Measurements from ENCODE around the gene ZMYND15.

Gene ZMYND15

DNA sequence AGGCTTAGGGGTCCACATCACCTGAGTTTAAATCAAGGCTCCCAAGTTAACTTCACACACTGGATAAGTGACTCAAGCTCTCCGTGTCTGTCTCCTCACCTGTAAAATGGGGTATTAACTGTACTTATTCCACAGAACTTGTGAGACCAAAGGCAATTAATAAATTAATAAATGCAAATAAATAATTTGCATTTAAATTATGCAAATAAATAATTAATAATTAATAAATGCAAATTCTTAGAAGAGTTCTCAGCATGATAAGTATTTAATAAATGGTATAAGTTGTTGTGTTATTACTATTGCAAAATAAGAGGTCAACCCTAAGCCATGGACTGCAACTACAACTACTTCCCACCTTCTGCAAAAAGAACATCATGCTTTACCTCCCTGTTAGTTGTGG, 13.8 kb downstream of the ZMYND15 start:
- Histone ChIP-seq H4K8ac (ENCODE audit: low read depth, low read length) (no peak overlapping the region), H2BK120ac (ENCODE audit: low read depth, low read length) (no peak overlapping the region), H3K4me2 (ENCODE audit: insufficient read depth, low read length, poor library complexity, severe bottlenecking) (no peak overlapping the region), H3K4me1 (ENCODE audit: control insufficient read depth in 2 of 2, insufficient read depth in 1 of 2, low read depth in 1 of 2, low read length in 2 of 2) (no peaks in the 10 kb centered on the region), H3K27ac (replicated peaks; ENCODE audit: low read length) (no peak overlapping the region), H3K23ac (ENCODE audit: low read depth, low read length, poor library complexity) (no peak overlapping the region), H3K9ac (ENCODE audit: low read depth, low read length, poor library complexity) (no peak overlapping the region), H3K79me1 (ENCODE audit: low read depth, low read length) (no peaks in the 10 kb centered on the region), H2BK15ac (ENCODE audit: low read length) (no peak overlapping the region), H3K14ac (ENCODE audit: low read length) (no peak overlapping the region), H3K4ac (ENCODE audit: low read length) (no peak overlapping the region), H3K9me3 (replicated peaks in 1 of 2; ENCODE audit: control insufficient read depth in 2 of 2, insufficient read depth in 1 of 2, low read depth in 1 of 2, low read length in 2 of 2) (no peaks in the 10 kb centered on the region), H3K27me3 (ENCODE audit: control insufficient read depth in 3 of 3, insufficient read depth in 3 of 3, low read depth in 1 of 3, low read length in 3 of 3) (peaks cover 0 to 29% (median 0%) of the 10 kb centered on the region in 3 experiments), H2AFZ (ENCODE audit: low read length) (no peak overlapping the region), H2AK5ac (ENCODE audit: low read depth, low read length) (no peak overlapping the region), H2BK12ac (ENCODE audit: low read length) (no peak overlapping the region), H3K18ac (ENCODE audit: low read length) (no peak overlapping the region), H3K4me3 (ENCODE audit: low read length in 2 of 2) (no peak overlapping the region), H3K36me3 (replicated peaks in 1 of 2; ENCODE audit: control insufficient read depth in 2 of 2, insufficient read depth in 2 of 2, low read length in 2 of 2) (no peaks in the 10 kb centered on the region), H2BK5ac (ENCODE audit: low read length) (no peak overlapping the region), H4K91ac (ENCODE audit: low read depth, low read length, poor library complexity) (no peak overlapping the region)
- no peak for DNase-seq (ENCODE audit: low spot score)
- no CpG with 5 or more reads among the region's 1 CpG for WGBS, 2 donors (ENCODE audit: extremely low coverage in 2 of 2, insufficient read length in 2 of 2, insufficient replicate concordance in 1 of 2)

DNA sequence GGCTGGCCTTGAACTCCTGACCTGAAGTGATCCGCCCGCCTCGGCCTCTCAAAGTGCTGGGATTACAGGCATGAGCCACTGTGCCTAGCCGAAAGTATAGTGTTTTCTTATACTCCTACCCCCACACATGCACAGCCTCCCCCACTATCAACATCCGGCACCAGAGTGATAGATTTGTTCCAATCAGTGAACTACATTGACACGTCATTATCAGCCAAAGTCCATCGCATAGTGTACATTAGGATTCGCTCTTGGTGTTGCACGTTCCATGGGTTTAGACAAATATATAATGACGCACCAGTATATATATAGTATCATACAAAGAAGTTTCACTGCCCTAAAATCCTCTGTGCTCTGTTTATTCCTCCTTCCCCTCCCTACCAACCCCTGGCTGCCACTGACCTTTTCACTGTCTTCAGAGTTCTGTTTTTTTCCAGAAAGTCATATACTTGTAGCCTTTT, 20.2 kb downstream of the ZMYND15 start:
- Histone ChIP-seq H3K4me2 (ENCODE audit: insufficient read depth, low read length, poor library complexity, severe bottlenecking) (no peak overlapping the region), H2BK15ac (ENCODE audit: low read length) (no peak overlapping the region), H3K9ac (ENCODE audit: low read depth, low read length, poor library complexity) (no peak overlapping the region), H2BK5ac (ENCODE audit: low read length) (no peak overlapping the region), H3K36me3 (replicated peaks in 1 of 2; ENCODE audit: control insufficient read depth in 2 of 2, insufficient read depth in 2 of 2, low read length in 2 of 2) (no peaks in the 10 kb centered on the region), H2AFZ (ENCODE audit: low read length) (no peak overlapping the region), H2BK12ac (ENCODE audit: low read length) (no peak overlapping the region), H3K14ac (ENCODE audit: low read length) (no peak overlapping the region), H4K8ac (ENCODE audit: low read depth, low read length) (no peak overlapping the region), H2AK5ac (ENCODE audit: low read depth, low read length) (no peak overlapping the region), H3K79me1 (ENCODE audit: low read depth, low read length) (no peaks in the 10 kb centered on the region), H3K4me3 (ENCODE audit: low read length in 2 of 2) (no peak overlapping the region), H3K23ac (ENCODE audit: low read depth, low read length, poor library complexity) (no peak overlapping the region), H4K91ac (ENCODE audit: low read depth, low read length, poor library complexity) (no peak overlapping the region), H3K27ac (replicated peaks; ENCODE audit: low read length) (no peak overlapping the region), H2BK120ac (ENCODE audit: low read depth, low read length) (no peak overlapping the region), H3K4ac (ENCODE audit: low read length) (no peak overlapping the region), H3K18ac (ENCODE audit: low read length) (no peak overlapping the region), H3K9me3 (replicated peaks in 1 of 2; ENCODE audit: control insufficient read depth in 2 of 2, insufficient read depth in 1 of 2, low read depth in 1 of 2, low read length in 2 of 2) (no peaks in the 10 kb centered on the region), H3K27me3 (ENCODE audit: control insufficient read depth in 3 of 3, insufficient read depth in 3 of 3, low read depth in 1 of 3, low read length in 3 of 3) (peaks cover 0 to 24% (median 0%) of the 10 kb centered on the region in 3 experiments), H3K4me1 (ENCODE audit: control insufficient read depth in 2 of 2, insufficient read depth in 1 of 2, low read depth in 1 of 2, low read length in 2 of 2) (no peaks in the 10 kb centered on the region)
- DNase-seq (ENCODE audit: low spot score), result no peak
- WGBS, 2 donors (ENCODE audit: extremely low coverage in 2 of 2, insufficient read length in 2 of 2, insufficient replicate concordance in 1 of 2), result no CpG with 5 or more reads among the region's 10 CpGs

DNA sequence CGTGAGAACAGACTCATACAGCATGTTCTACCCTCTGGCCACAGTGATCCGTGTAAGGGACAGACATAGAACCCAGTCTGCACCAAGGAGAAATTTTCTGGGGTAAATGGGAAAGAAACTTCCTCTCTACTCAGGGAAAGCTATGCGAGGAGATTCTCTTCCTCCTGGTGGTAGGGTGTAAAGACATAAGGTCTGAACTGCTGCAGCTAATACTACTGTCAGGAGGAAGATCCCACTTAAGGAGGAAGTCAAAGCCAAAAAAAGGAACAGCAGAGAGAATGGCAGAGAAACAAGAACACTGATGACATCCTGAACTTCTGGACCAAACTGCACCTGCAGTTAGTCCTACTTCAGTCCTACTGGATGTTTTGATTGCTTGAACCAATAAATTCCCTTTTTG, 25.0 kb downstream of the ZMYND15 start:
- Histone ChIP-seq H3K27me3 (ENCODE audit: control insufficient read depth in 3 of 3, insufficient read depth in 3 of 3, low read depth in 1 of 3, low read length in 3 of 3) (peaks cover 0 to 12% (median 0%) of the 10 kb centered on the region in 3 experiments), H3K4ac (ENCODE audit: low read length) (no peak overlapping the region), H3K36me3 (replicated peaks in 1 of 2; ENCODE audit: control insufficient read depth in 2 of 2, insufficient read depth in 2 of 2, low read length in 2 of 2) (no peaks in the 10 kb centered on the region), H3K79me1 (ENCODE audit: low read depth, low read length) (no peaks in the 10 kb centered on the region), H3K4me3 (ENCODE audit: low read length in 2 of 2) (no peak overlapping the region), H2BK12ac (ENCODE audit: low read length) (no peak overlapping the region), H4K8ac (ENCODE audit: low read depth, low read length) (no peak overlapping the region), H2AK5ac (ENCODE audit: low read depth, low read length) (no peak overlapping the region), H3K18ac (ENCODE audit: low read length) (no peak overlapping the region), H3K4me2 (ENCODE audit: insufficient read depth, low read length, poor library complexity, severe bottlenecking) (no peak overlapping the region), H3K9me3 (replicated peaks in 1 of 2; ENCODE audit: control insufficient read depth in 2 of 2, insufficient read depth in 1 of 2, low read depth in 1 of 2, low read length in 2 of 2) (no peaks in the 10 kb centered on the region), H2BK120ac (ENCODE audit: low read depth, low read length) (no peak overlapping the region), H4K91ac (ENCODE audit: low read depth, low read length, poor library complexity) (no peak overlapping the region), H2BK5ac (ENCODE audit: low read length) (no peak overlapping the region), H2BK15ac (ENCODE audit: low read length) (no peak overlapping the region), H2AFZ (ENCODE audit: low read length) (no peak overlapping the region), H3K23ac (ENCODE audit: low read depth, low read length, poor library complexity) (no peak overlapping the region), H3K27ac (replicated peaks; ENCODE audit: low read length) (no peak overlapping the region), H3K4me1 (ENCODE audit: control insufficient read depth in 2 of 2, insufficient read depth in 1 of 2, low read depth in 1 of 2, low read length in 2 of 2) (no peaks in the 10 kb centered on the region), H3K14ac (ENCODE audit: low read length) (no peak overlapping the region), H3K9ac (ENCODE audit: low read depth, low read length, poor library complexity) (no peak overlapping the region)
- DNase-seq (ENCODE audit: low spot score), result no peak
- no CpG with 5 or more reads among the region's 3 CpGs for WGBS, 2 donors (ENCODE audit: extremely low coverage in 2 of 2, insufficient read length in 2 of 2, insufficient replicate concordance in 1 of 2)

GRCh38 chr17:4766201-4766600, 26.6 kb downstream of the ZMYND15 start:
- H3K79me1 ChIP-seq (ENCODE audit: low read depth, low read length), result no peaks in the 10 kb centered on the region
- H2AFZ ChIP-seq (ENCODE audit: low read length), result no peak overlapping the region
- no peak overlapping the region for H3K4ac ChIP-seq (ENCODE audit: low read length)
- H2AK5ac ChIP-seq (ENCODE audit: low read depth, low read length), result no peak overlapping the region
- no peak overlapping the region for H4K91ac ChIP-seq (ENCODE audit: low read depth, low read length, poor library complexity)
- peaks cover 0 to 12% (median 0%) of the 10 kb centered on the region in 3 experiments for H3K27me3 ChIP-seq (ENCODE audit: control insufficient read depth in 3 of 3, insufficient read depth in 3 of 3, low read depth in 1 of 3, low read length in 3 of 3)
- H2BK5ac ChIP-seq (ENCODE audit: low read length), result no peak overlapping the region
- no peak overlapping the region for H3K23ac ChIP-seq (ENCODE audit: low read depth, low read length, poor library complexity)
- H3K4me1 ChIP-seq (ENCODE audit: control insufficient read depth in 2 of 2, insufficient read depth in 1 of 2, low read depth in 1 of 2, low read length in 2 of 2), result no peaks in the 10 kb centered on the region
- WGBS, 2 donors (ENCODE audit: extremely low coverage in 2 of 2, insufficient read length in 2 of 2, insufficient replicate concordance in 1 of 2), result no CpG with 5 or more reads among the region's 3 CpGs
- no peak overlapping the region for H2BK15ac ChIP-seq (ENCODE audit: low read length)
- no peak overlapping the region for H3K4me2 ChIP-seq (ENCODE audit: insufficient read depth, low read length, poor library complexity, severe bottlenecking)
- no peak overlapping the region for H3K18ac ChIP-seq (ENCODE audit: low read length)
- H3K4me3 ChIP-seq (ENCODE audit: low read length in 2 of 2), result no peak overlapping the region
- no peak overlapping the region for H2BK12ac ChIP-seq (ENCODE audit: low read length)
- H3K9ac ChIP-seq (ENCODE audit: low read depth, low read length, poor library complexity), result no peak overlapping the region
- H3K36me3 ChIP-seq (replicated peaks in 1 of 2; ENCODE audit: control insufficient read depth in 2 of 2, insufficient read depth in 2 of 2, low read length in 2 of 2), result no peaks in the 10 kb centered on the region
- no peak overlapping the region for H3K14ac ChIP-seq (ENCODE audit: low read length)
- no peak for DNase-seq (ENCODE audit: low spot score)
- H3K9me3 ChIP-seq (replicated peaks in 1 of 2; ENCODE audit: control insufficient read depth in 2 of 2, insufficient read depth in 1 of 2, low read depth in 1 of 2, low read length in 2 of 2), result no peaks in the 10 kb centered on the region
- H4K8ac ChIP-seq (ENCODE audit: low read depth, low read length), result no peak overlapping the region
- H2BK120ac ChIP-seq (ENCODE audit: low read depth, low read length), result no peak overlapping the region
- H3K27ac ChIP-seq (replicated peaks; ENCODE audit: low read length), result no peak overlapping the region

Measured in neuronal stem cell (in vitro differentiated cells).